OCI-LY7 (cell line): ENCODE data around the gene TNS3. TPM values are rescaled to one million over a fixed set of nuclear protein-coding genes. Genes with fewer than 3 reads are reported as not detected.

Experiments used
- BruUV-seq: library from RNA; stranded (reverse); fragments of 400-500 nt; replicated peaks from 2 replicates; lab custom pipeline; 2021; lab: Mats Ljungman, UMichigan
- CTCF ChIA-PET: fragments of 300-600 bp; sonication (Branson Sonifier 250); formaldehyde crosslinking; loops from one replicate; lab custom pipeline; 2022; ENCODE audit warnings: antibody characterized with exemption; ENCODE audit not compliant: unreplicated experiment; lab: Charles Lee
- POLR2A ChIA-PET: fragments of 300-600 bp; sonication (Branson Sonifier 250); formaldehyde crosslinking; loops from one replicate; lab custom pipeline; 2022; ENCODE audit warnings: antibody characterized with exemption; lab: Charles Lee
- DNase-seq: peaks from one replicate; pipeline ENCODE4 v3.0.0-alpha.2; 2015; ENCODE audit warnings: low spot score
- H2AFZ ChIP-seq: fragments of 200-600 bp; sonication (generic), shearing (Covaris generic); 2 replicates; pipeline ENCODE4 v1.6.1; 2014; ENCODE audit warnings: mild to moderate bottlenecking, antibody characterized with exemption, low read length, moderate library complexity
- H3K27ac ChIP-seq: fragments of 200-600 bp; sonication (generic); 2 replicates; pipeline ENCODE4 v1.5.1; 2014; ENCODE audit warnings: mixed run types, low read depth, mild to moderate bottlenecking, moderate library complexity, low read length, inconsistent platforms; ENCODE audit not compliant: poor library complexity, severe bottlenecking
- H3K36me3 ChIP-seq: fragments of 200-600 bp; sonication (generic); 2 replicates; pipeline ENCODE4 v1.6.1; 2014; ENCODE audit warnings: mild to moderate bottlenecking, antibody characterized with exemption, low read length, moderate library complexity, mixed read lengths; ENCODE audit not compliant: insufficient read depth
- H3K4me1 ChIP-seq: fragments of 200-600 bp; sonication (generic); 2 replicates; pipeline ENCODE4 v1.5.1; 2014; ENCODE audit warnings: mild to moderate bottlenecking, low read length; ENCODE audit not compliant: insufficient read depth, poor library complexity, severe bottlenecking
- H3K4me2 ChIP-seq: fragments of 200-600 bp; sonication (generic); 2 replicates; pipeline ENCODE4 v1.6.1; 2014; ENCODE audit warnings: mild to moderate bottlenecking, low read length
- H3K4me3 ChIP-seq: fragments of 200-600 bp; sonication (generic); 2 replicates; pipeline ENCODE4 v1.5.1; 2014; ENCODE audit warnings: mild to moderate bottlenecking, low read depth, low read length; ENCODE audit not compliant: poor library complexity, severe bottlenecking
- H3K79me2 ChIP-seq: fragments of 200-600 bp; sonication (generic); 2 replicates; pipeline ENCODE4 v1.6.1; 2016; ENCODE audit warnings: low read depth, mild to moderate bottlenecking, low read length, moderate library complexity, mixed read lengths; ENCODE audit not compliant: insufficient read depth
- H3K9me2 ChIP-seq: fragments of 200-600 bp; sonication (generic); 2 replicates; pipeline ENCODE4 v1.6.1; 2016; ENCODE audit warnings: mild to moderate bottlenecking, low read length, mixed read lengths; ENCODE audit not compliant: insufficient read depth
- H3K9me3 ChIP-seq: fragments of 200-600 bp; sonication (generic); 2 replicates; pipeline ENCODE4 v1.6.1; 2014; ENCODE audit warnings: mild to moderate bottlenecking, mixed run types, low read length, mixed read lengths
- H4K20me1 ChIP-seq: fragments of 200-600 bp; sonication (generic); 2 replicates; pipeline ENCODE4 v1.6.1; 2014; ENCODE audit warnings: mild to moderate bottlenecking, antibody characterized with exemption, low read length, moderate library complexity, mixed read lengths; ENCODE audit not compliant: insufficient read depth
- EZH2phosphoT487 ChIP-seq: fragments of 200-600 bp; sonication (generic); IDR thresholded peaks from 2 replicates; pipeline ENCODE4 v1.6.1; 2018; ENCODE audit warnings: low read depth, borderline replicate concordance, mild to moderate bottlenecking, mixed run types, antibody characterized with exemption, low read length, moderate library complexity, mixed read lengths
- intact Hi-C: fragments of 100-400 bp; cut with micrococcal nuclease; formaldehyde crosslinking; loops from one replicate; pipeline ENCODE4 v1.10.0; 2022; ENCODE audit not compliant: unreplicated experiment
- total RNA-seq, 2 experiments: library from RNA; depleted of rRNA in 1 of 2; stranded (reverse); fragments of >200 nt in 1 of 2; shearing (Covaris generic) in 1 of 2; gene quantifications; 2 replicates each; pipeline ENCODE4 v1.2.3, GENCODE V29; 2014 to 2022
- TF ChIP-seq, protein P1 (sequence below): fragments of 200-600 bp; sonication (generic); conservative IDR thresholded peaks from 2 replicates; pipeline ENCODE4 v1.5.1; 2014; ENCODE audit warnings: mild to moderate bottlenecking, antibody characterized with exemption, low read length, moderate library complexity, mixed read lengths

The TNS3 gene
- total RNA-seq, 2 experiments from 2014 or later, result 9.5 to 42.1 TPM

DNA sequence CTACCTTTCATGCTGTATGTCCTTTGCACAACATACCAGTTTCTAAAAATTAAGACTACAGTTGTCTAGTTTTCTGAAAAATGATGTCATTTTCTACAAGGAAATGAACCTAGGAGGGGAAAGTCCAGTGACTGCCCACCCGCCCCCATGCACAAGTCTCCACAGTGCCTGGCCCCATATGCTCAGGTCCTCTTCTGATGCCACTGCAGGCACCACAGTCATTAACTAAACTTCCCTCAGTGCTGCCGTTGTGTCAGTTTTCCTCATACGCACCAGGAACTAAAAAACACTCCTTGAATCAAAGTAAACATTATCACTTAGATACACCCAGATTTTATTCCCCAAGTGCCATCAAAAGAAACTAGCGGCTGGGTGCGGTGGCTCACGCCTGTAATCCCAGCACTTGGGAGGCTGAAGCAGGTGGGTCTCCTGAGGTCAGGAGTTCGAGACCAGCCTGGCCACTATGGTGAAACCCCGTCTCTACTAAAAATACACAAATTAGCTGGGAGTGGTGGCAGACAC, 6.9 kb upstream of the TNS3 start:
- intact Hi-C loops, result no loop called here
- Histone ChIP-seq H2AFZ (no peak overlapping the region), H3K4me3 (no peak overlapping the region), H3K4me2 (no peak overlapping the region), H3K4me1 (peaks cover 41% of the 10 kb centered on the region), H3K79me2 (no peaks in the 10 kb centered on the region), H3K27ac (no peak overlapping the region), H3K36me3 (no peaks in the 10 kb centered on the region), H4K20me1 (no peaks in the 10 kb centered on the region), H3K9me3 (no peaks in the 10 kb centered on the region; the same call in 1 of the 2 replicates), H3K9me2 (no peaks in the 10 kb centered on the region)
- TF ChIP-seq EZH2phosphoT487, result no peak
- TF ChIP-seq, protein P1, sequence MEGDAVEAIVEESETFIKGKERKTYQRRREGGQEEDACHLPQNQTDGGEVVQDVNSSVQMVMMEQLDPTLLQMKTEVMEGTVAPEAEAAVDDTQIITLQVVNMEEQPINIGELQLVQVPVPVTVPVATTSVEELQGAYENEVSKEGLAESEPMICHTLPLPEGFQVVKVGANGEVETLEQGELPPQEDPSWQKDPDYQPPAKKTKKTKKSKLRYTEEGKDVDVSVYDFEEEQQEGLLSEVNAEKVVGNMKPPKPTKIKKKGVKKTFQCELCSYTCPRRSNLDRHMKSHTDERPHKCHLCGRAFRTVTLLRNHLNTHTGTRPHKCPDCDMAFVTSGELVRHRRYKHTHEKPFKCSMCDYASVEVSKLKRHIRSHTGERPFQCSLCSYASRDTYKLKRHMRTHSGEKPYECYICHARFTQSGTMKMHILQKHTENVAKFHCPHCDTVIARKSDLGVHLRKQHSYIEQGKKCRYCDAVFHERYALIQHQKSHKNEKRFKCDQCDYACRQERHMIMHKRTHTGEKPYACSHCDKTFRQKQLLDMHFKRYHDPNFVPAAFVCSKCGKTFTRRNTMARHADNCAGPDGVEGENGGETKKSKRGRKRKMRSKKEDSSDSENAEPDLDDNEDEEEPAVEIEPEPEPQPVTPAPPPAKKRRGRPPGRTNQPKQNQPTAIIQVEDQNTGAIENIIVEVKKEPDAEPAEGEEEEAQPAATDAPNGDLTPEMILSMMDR, result no peak
- CTCF ChIA-PET, result no interaction called here
- no TSS peak for BruUV-seq
- POLR2A ChIA-PET, result interaction anchor here (0.7 to 1.2 kb wide), 3 partner anchors 11 to 31 kb away, joined by 3 to 4 read pairs (median 4); no protein-coding TSS in a partner anchor
- DNase-seq, result no peak

DNA sequence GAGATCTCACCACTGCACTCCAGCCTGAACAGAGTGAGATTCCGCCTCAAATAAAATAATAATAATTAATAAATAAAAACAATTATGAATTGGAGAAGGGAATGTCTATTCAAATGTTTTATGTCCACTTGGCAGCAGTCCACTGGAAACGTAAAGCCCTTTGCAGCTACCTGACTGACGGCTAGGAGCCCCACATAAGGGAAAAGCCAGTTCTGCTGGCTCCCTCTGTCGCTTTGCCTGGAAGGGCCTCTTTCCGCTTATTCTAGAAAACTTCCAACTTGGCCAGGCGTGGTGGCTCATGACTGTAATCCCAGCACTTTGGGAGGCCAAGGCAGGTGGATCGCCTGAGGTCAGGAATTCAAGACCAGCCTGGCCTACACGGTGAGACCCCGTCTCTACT, 6.1 kb upstream of the TNS3 start:
- intact Hi-C loops, result no loop called here
- TF ChIP-seq, protein P1, result no peak
- TF ChIP-seq EZH2phosphoT487, result no peak

DNA sequence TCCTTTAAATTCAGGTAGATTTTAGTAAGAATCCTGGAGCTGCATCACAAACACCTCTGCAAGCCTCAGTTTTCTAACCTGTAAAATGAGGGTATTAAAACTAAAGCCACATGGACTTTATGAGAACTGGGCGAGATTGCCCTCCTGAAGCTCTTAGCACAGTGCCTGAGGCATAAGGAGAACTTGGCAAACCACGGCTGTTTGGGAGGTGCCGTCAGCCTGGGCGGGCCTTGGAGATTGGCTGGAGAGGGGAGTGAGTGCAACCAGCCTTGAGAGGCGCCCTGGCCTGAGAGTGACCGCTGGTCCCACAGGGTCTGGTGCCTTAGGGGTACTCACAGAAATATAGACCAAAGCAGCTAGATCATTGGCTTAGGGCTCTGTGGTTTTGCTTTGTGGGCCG, 5.4 kb upstream of the TNS3 start:
- Histone ChIP-seq H2AFZ (peak overlapping the region; percentile 54; the same call in 1 of the 2 replicates), H3K4me3 (no peak overlapping the region), H3K36me3 (no peaks in the 10 kb centered on the region), H3K27ac (no peak overlapping the region), H3K4me2 (peak overlapping the region; percentile 34), H3K79me2 (no peaks in the 10 kb centered on the region), H3K9me3 (no peaks in the 10 kb centered on the region; the same call in 1 of the 2 replicates), H3K9me2 (no peaks in the 10 kb centered on the region), H4K20me1 (no peaks in the 10 kb centered on the region), H3K4me1 (peaks cover 46% of the 10 kb centered on the region)
- DNase-seq, result no peak
- no peak for TF ChIP-seq EZH2phosphoT487
- TF ChIP-seq, protein P1, result no peak
- ChIA-PET CTCF (interaction anchor here (1.2 kb wide), 1 partner anchor 13 kb away, joined by 5 read pairs; no protein-coding TSS in a partner anchor), POLR2A (interaction anchor here (0.9 to 1.8 kb wide), 5 partner anchors 10 to 132 kb away, joined by 3 to 8 read pairs (median 3); no protein-coding TSS in a partner anchor)
- no TSS peak for BruUV-seq
- intact Hi-C loops, result no loop called here

More for the DNA sequence above, 6.1 kb upstream of the TNS3 start:
- BruUV-seq, result no TSS peak
- no peak overlapping the region for H3K4me3 ChIP-seq
- H4K20me1 ChIP-seq, result no peaks in the 10 kb centered on the region
- H3K36me3 ChIP-seq, result no peaks in the 10 kb centered on the region
- no peak for DNase-seq
- no peaks in the 10 kb centered on the region for H3K79me2 ChIP-seq
- no peaks in the 10 kb centered on the region for H3K9me2 ChIP-seq
- H3K4me1 ChIP-seq, result peaks cover 41% of the 10 kb centered on the region
- H3K9me3 ChIP-seq, result no peaks in the 10 kb centered on the region; the same call in 1 of the 2 replicates
- ChIA-PET CTCF (interaction anchor here (1.2 kb wide), 1 partner anchor 13 kb away, joined by 5 read pairs; no protein-coding TSS in a partner anchor), POLR2A (interaction anchor here (0.7 to 1.8 kb wide), 5 partner anchors 12 to 132 kb away, joined by 3 to 8 read pairs (median 4); no protein-coding TSS in a partner anchor)
- H3K27ac ChIP-seq, result no peak overlapping the region
- H2AFZ ChIP-seq, result no peak overlapping the region
- no peak overlapping the region for H3K4me2 ChIP-seq
